H1 (cell line): ENCODE measurements around the gene OCLN. TPM values are rescaled to one million over a fixed set of nuclear protein-coding genes. Genes with fewer than 3 reads are reported as not detected.

Source experiments
- CTCF ChIA-PET: fragments of 300-600 bp; sonication (Branson Sonifier 250); formaldehyde crosslinking; loops from one replicate; lab custom pipeline; 2021; ENCODE audit not compliant: partially characterized antibody; lab: Charles Lee
- POLR2A ChIA-PET: fragments of 300-600 bp; sonication (Branson Sonifier 250); formaldehyde crosslinking; loops from one replicate; lab custom pipeline; 2021; ENCODE audit warnings: inconsistent platforms; ENCODE audit not compliant: partially characterized antibody; lab: Charles Lee
- DNase-seq, 2 experiments: peaks; one replicate each; pipeline versions ENCODE4 v3.0.0 to v3.0.0-alpha.2; 2010 to 2022; ENCODE audit warnings: low spot score in 2 of 2, low read depth in 1 of 2, mixed read lengths in 1 of 2
- FAIRE-seq: peaks from 2 replicates; lab custom pipeline; 2011; peaks lifted over from hg19 to GRCh38; lab: Jason Lieb, UNC
- H2AFZ ChIP-seq: 2 replicates; pipeline ENCODE4 v1.8.1; 2012; ENCODE audit warnings: low read length, inconsistent platforms
- H2AK5ac ChIP-seq: 2 replicates; pipeline ENCODE4 v1.6.1; 2013; ENCODE audit warnings: low read depth, low read length
- H2BK120ac ChIP-seq: replicated peaks from 2 replicates; pipeline ENCODE3; 2013; ENCODE audit warnings: low read depth, low read length, inconsistent platforms
- H2BK12ac ChIP-seq: 2 replicates; pipeline ENCODE4 v1.6.1; 2013; ENCODE audit warnings: low read depth, low read length
- H2BK15ac ChIP-seq: 2 replicates; pipeline ENCODE4 v1.6.1; 2013; ENCODE audit warnings: low read length
- H2BK20ac ChIP-seq: 2 replicates; pipeline ENCODE4 v1.6.1; 2013; ENCODE audit warnings: low read length
- H2BK5ac ChIP-seq: 2 replicates; pipeline ENCODE4 v1.6.1; 2013; ENCODE audit warnings: low read depth, low read length
- H3K14ac ChIP-seq: 2 replicates; pipeline ENCODE4 v1.6.1; 2013; ENCODE audit warnings: inconsistent platforms; ENCODE audit not compliant: insufficient read length
- H3K18ac ChIP-seq: 2 replicates; pipeline ENCODE4 v1.6.1; 2013; ENCODE audit warnings: low read length; ENCODE audit errors: extremely low read depth
- H3K23ac ChIP-seq: 2 replicates; pipeline ENCODE4 v1.6.1; 2013; ENCODE audit warnings: inconsistent platforms; ENCODE audit not compliant: insufficient read length
- H3K23me2 ChIP-seq: 2 replicates; pipeline ENCODE4 v1.6.1; 2013; ENCODE audit warnings: low read depth, low read length
- H3K27ac ChIP-seq: 2 replicates; pipeline ENCODE4 v1.6.1; 2011; ENCODE audit warnings: low read depth, low read length, inconsistent platforms
- H3K27me3 ChIP-seq, 4 experiments: replicated peaks in 1 of 4; 1 replicate in 1 of 4; 2 replicates in 3 of 4; pipeline versions ENCODE4 v1.6.1 to v1.8.1; 2011 to 2013; ENCODE audit warnings: low read length in 3 of 4, mild to moderate bottlenecking in 3 of 4, inconsistent platforms in 2 of 4, mixed read lengths in 2 of 4, moderate library complexity in 1 of 4; ENCODE audit not compliant: control insufficient read depth in 3 of 4, insufficient read depth in 3 of 4; ENCODE audit errors: extremely low read depth in 1 of 4
- H3K36me3 ChIP-seq, 4 experiments: 2 replicates each; pipeline versions ENCODE4 v1.6.1 to v1.8.1; 2011 to 2013; ENCODE audit warnings: mild to moderate bottlenecking in 4 of 4, low read length in 3 of 4, moderate library complexity in 2 of 4, control low read depth in 1 of 4, inconsistent platforms in 1 of 4; ENCODE audit not compliant: insufficient read depth in 4 of 4, control insufficient read depth in 2 of 4
- H3K4ac ChIP-seq: replicated peaks from 2 replicates; pipeline ENCODE3; 2013; ENCODE audit warnings: low read length, low read depth, mixed read lengths, inconsistent platforms; ENCODE audit not compliant: insufficient read length
- H3K4me1 ChIP-seq, 4 experiments: replicated peaks in 1 of 4; 1 replicate in 1 of 4; 2 replicates in 3 of 4; pipeline versions ENCODE4 v1.6.1 to v1.8.1; 2011 to 2013; ENCODE audit warnings: low read length in 3 of 4, inconsistent platforms in 2 of 4, mixed read lengths in 1 of 4; ENCODE audit not compliant: insufficient read depth in 4 of 4, control insufficient read depth in 3 of 4
- H3K4me2 ChIP-seq, 2 experiments: 2 replicates each; pipeline versions ENCODE4 v1.6.1 to v1.8.1; 2011 to 2013; ENCODE audit warnings: low read depth in 2 of 2, low read length in 2 of 2, control low read depth in 1 of 2, inconsistent platforms in 1 of 2, mild to moderate bottlenecking in 1 of 2; ENCODE audit not compliant: insufficient read depth in 1 of 2
- H3K4me3 ChIP-seq, 4 experiments: fragments of 200-600, 300-600 bp in 1 of 4; sonication (generic), shearing (Covaris generic), sonication (Bioruptor Twin) in 1 of 4; 2 replicates each; pipeline versions ENCODE4 v1.5.1 to v1.8.1; 2011 to 2016; ENCODE audit warnings: low read length in 4 of 4, low read depth in 3 of 4, control low read depth in 2 of 4, inconsistent platforms in 2 of 4, mild to moderate bottlenecking in 2 of 4, mixed read lengths in 1 of 4, moderate library complexity in 1 of 4; ENCODE audit not compliant: insufficient read depth in 2 of 4; ENCODE audit errors: extremely low read depth in 1 of 4
- H3K56ac ChIP-seq: replicated peaks from 2 replicates; pipeline ENCODE3; 2013; ENCODE audit warnings: low read depth, mild to moderate bottlenecking, mixed read lengths, low read length, inconsistent platforms; ENCODE audit not compliant: insufficient read length
- H3K79me1 ChIP-seq: 2 replicates; pipeline ENCODE4 v1.6.1; 2013; ENCODE audit warnings: low read depth, low read length, control low read depth
- H3K79me2 ChIP-seq, 2 experiments: 2 replicates each; pipeline versions ENCODE4 v1.6.1 to v1.8.1; 2012 to 2013; ENCODE audit warnings: low read length in 2 of 2, mild to moderate bottlenecking in 2 of 2, inconsistent platforms in 1 of 2; ENCODE audit not compliant: insufficient read depth in 2 of 2, control insufficient read depth in 1 of 2
- H3K9ac ChIP-seq, 4 experiments: replicated peaks in 1 of 4; 1 replicate in 1 of 4; 2 replicates in 3 of 4; pipeline versions ENCODE4 v1.6.1 to v1.8.1; 2011 to 2013; ENCODE audit warnings: low read depth in 3 of 4, low read length in 3 of 4, control low read depth in 2 of 4, mild to moderate bottlenecking in 2 of 4, moderate library complexity in 2 of 4, inconsistent platforms in 1 of 4; ENCODE audit errors: extremely low read depth in 1 of 4
- H3K9me3 ChIP-seq, 2 experiments: 2 replicates each; pipeline versions ENCODE4 v1.6.1 to v1.8.1; 2012 to 2013; ENCODE audit warnings: mild to moderate bottlenecking in 2 of 2, moderate library complexity in 2 of 2, control low read depth in 1 of 2, inconsistent platforms in 1 of 2, low read depth in 1 of 2, low read length in 1 of 2, mixed read lengths in 1 of 2; ENCODE audit not compliant: insufficient read depth in 2 of 2
- H4K20me1 ChIP-seq, 2 experiments: replicated peaks in 1 of 2; 2 replicates each; pipeline versions ENCODE3 to v1.8.1; 2011 to 2013; ENCODE audit warnings: inconsistent platforms in 2 of 2, low read length in 2 of 2, mild to moderate bottlenecking in 1 of 2; ENCODE audit not compliant: insufficient read depth in 2 of 2, control insufficient read depth in 1 of 2
- H4K5ac ChIP-seq: 2 replicates; pipeline ENCODE4 v1.6.1; 2013; ENCODE audit warnings: low read length, low read depth, mixed read lengths, inconsistent platforms; ENCODE audit not compliant: insufficient read length
- H4K8ac ChIP-seq: 2 replicates; pipeline ENCODE4 v1.8.0; 2013; ENCODE audit warnings: mild to moderate bottlenecking, moderate library complexity, low read length, inconsistent platforms; ENCODE audit not compliant: insufficient read depth; ENCODE audit errors: extremely low read depth
- H4K91ac ChIP-seq: replicated peaks from 2 replicates; pipeline ENCODE3; 2013; ENCODE audit warnings: low read length, mixed read lengths, inconsistent platforms; ENCODE audit not compliant: insufficient read length
- CBX8 ChIP-seq: fragments of 300-800, 300-1000 bp; sonication (generic); IDR thresholded peaks from 2 replicates; pipeline ENCODE4 v1.7.1; 2016; ENCODE audit warnings: low read depth, low read length, borderline replicate concordance
- WGBS, 2 experiments: shearing (Covaris generic) in 1 of 2; methylation state at CpG; one replicate each; pipeline versions ENCODE4 v1.1.6 to v1.1.7; 2013 to 2015; ENCODE audit warnings: low lambda C conversion rate in 2 of 2, mixed read lengths in 2 of 2, inconsistent platforms in 1 of 2, low coverage in 1 of 2, missing lambda C conversion rate in 1 of 2; ENCODE audit not compliant: insufficient replicate concordance in 2 of 2, insufficient coverage in 1 of 2, insufficient read length in 1 of 2; ENCODE audit errors: extremely low coverage in 1 of 2, missing lambda C conversion rate in 1 of 2; 5-methylcytosine and 5-hydroxymethylcytosine counted together
- polyA plus RNA-seq, 7 experiments: library from polyadenylated mRNA; depleted of rRNA in 3 of 7; stranded (reverse) in 5 of 7; unstranded in 2 of 7; fragments of >200 nt in 5 of 7; fragments of 200-250 nt in 2 of 7; gene quantifications; 1 replicate in 5 of 7; 2 replicates in 1 of 7; 4 replicates in 1 of 7; pipeline versions ENCODE4 v1.2.1 to v1.2.3, GENCODE V29; 2011 to 2013; ENCODE audit warnings: missing spikeins in 2 of 7, mixed read lengths in 2 of 7
- total RNA-seq: library from RNA; stranded (reverse); fragmentation: NEBNext Ultra II Directional; extraction: Animal tissue kit (Norgen Biotek cat#: 25700); gene quantifications from 2 replicates; pipeline ENCODE4 v1.2.1, GENCODE V29; 2021

Gene OCLN
- total and polyA plus RNA-seq, 2 of the 8 experiments (the other 6 are each of a cell fraction or from before 2014, with no cell fraction given), result 27.9 to 85.5 TPM

- Histone ChIP-seq H2BK20ac (no peak overlapping the region), H3K4ac (no peak overlapping the region), H3K56ac (no peak overlapping the region), H3K79me1 (peaks cover 2% of the 10 kb centered on the region; the same call in 1 of the 2 replicates), H4K8ac (no peak overlapping the region), H3K4me2 (no peak overlapping the region), H2BK12ac (no peak overlapping the region), H3K23ac (no peak overlapping the region), H2BK15ac (no peak overlapping the region), H3K9ac (no peak overlapping the region), H3K36me3 (peaks cover 8 to 52% (median 30%) of the 10 kb centered on the region in 4 experiments; a peak in 7 of 8 replicates), H3K27me3 (no peaks in the 10 kb centered on the region), H2BK5ac (no peak overlapping the region), H3K18ac (no peak overlapping the region), H3K9me3 (peaks cover 4 to 8% of the 10 kb centered on the region in 2 experiments; a peak in 2 of 4 replicates), H3K14ac (no peak overlapping the region), H2AK5ac (no peak overlapping the region), H2BK120ac (no peak overlapping the region), H3K4me1 (no peaks in the 10 kb centered on the region), H3K23me2 (no peaks in the 10 kb centered on the region), H4K91ac (no peak overlapping the region), H2AFZ (no peak overlapping the region), H3K27ac (no peak overlapping the region), H4K20me1 (peaks cover 0 to 3% of the 10 kb centered on the region in 2 experiments), H3K4me3 (no peak overlapping the region), H4K5ac (no peak overlapping the region), H3K79me2 (peaks cover 0 to 11% of the 10 kb centered on the region in 2 experiments; a peak in 3 of 4 replicates)
- FAIRE-seq (no peak), DNase-seq (no peak)
- POLR2A ChIA-PET, result interaction anchor here (0.6 kb wide), 1 partner anchor 333 kb away, joined by 3 read pairs; no protein-coding TSS in a partner anchor
- TF ChIP-seq CBX8, result no peak
- 81% methylated on average over 2 of the region's 2 CpGs; no CpG with 5 or more reads in 1 of the 2 experiments for WGBS, 2 experiments
- CTCF ChIA-PET, result interaction anchor here (0.6 kb wide), 2 partner anchors 132 to 231 kb away, joined by 3 read pairs; no protein-coding TSS in a partner anchor
Measured at GRCh38 chr5:69510694-69511093, 18.1 kb downstream of the OCLN start.
